ENCODE data around the gene THRAP3. TPM values are rescaled to one million over a fixed set of nuclear protein-coding genes. Genes with fewer than 3 reads are reported as not detected.
"Not testable (repeated sequence)": the region's sequence is repeated elsewhere in the genome, so short reads cannot be mapped to it uniquely, and the experiment has no call there.

The THRAP3 gene
- total RNA-seq, 1 donor from 2014 or later = 60.1 TPM

GRCh38 chr1:36231191-36231590, 6.9 kb downstream of the THRAP3 start:
- DNase-seq (ENCODE audit: missing footprints) (no peak), ATAC-seq (no peak)
- intact Hi-C loops (cut with DNase I) = no loop called here

GRCh38 chr1:36232212-36233095, 8.2 kb downstream of the THRAP3 start:
- DNase-seq (ENCODE audit: missing footprints) = no peak
- no peak for ATAC-seq
- intact Hi-C loops (cut with DNase I) = no loop called here

GRCh38 chr1:36236302-36236701, 12.1 kb downstream of the THRAP3 start:
- DNase-seq (ENCODE audit: missing footprints) (no peak), ATAC-seq (no peak)
- intact Hi-C loops (cut with DNase I) = no loop called here

- intact Hi-C loops (cut with DNase I) = no loop called here
- ATAC-seq = no peak
Observed at GRCh38 chr1:36238433-36238832, 14.2 kb downstream of the THRAP3 start.

GRCh38 chr1:36239941-36240637, 15.8 kb downstream of the THRAP3 start:
- intact Hi-C loops (cut with DNase I) = loop anchor here (5.0 kb wide), 1 partner anchor 42 kb away; no protein-coding TSS in a partner anchor
- no peak for DNase-seq (ENCODE audit: missing footprints)
- peak; percentile 95 for ATAC-seq

More at GRCh38 chr1:36238433-36238832, 14.2 kb downstream of the THRAP3 start:
- DNase-seq (ENCODE audit: missing footprints) = no peak

- ATAC-seq = no peak
- DNase-seq (ENCODE audit: missing footprints) = no peak
- intact Hi-C loops (cut with DNase I) = no loop called here
Observed at GRCh38 chr1:36247538-36247937, 23.3 kb downstream of the THRAP3 start.

- peak; percentile 75 for ATAC-seq
- no peak for DNase-seq (ENCODE audit: missing footprints)
- intact Hi-C loops (cut with DNase I) = no loop called here
Observed at GRCh38 chr1:36248250-36248894, 24.1 kb downstream of the THRAP3 start.

- intact Hi-C loops (cut with DNase I) = no loop called here
- ATAC-seq = no peak
- DNase-seq (ENCODE audit: missing footprints) = no peak
Observed at GRCh38 chr1:36251794-36252481, 27.7 kb downstream of the THRAP3 start.

GRCh38 chr1:36252482-36252824, 28.2 kb downstream of the THRAP3 start:
- DNase-seq (ENCODE audit: missing footprints); intact Hi-C loops (cut with DNase I); ATAC-seq: not testable (repeated sequence)

- intact Hi-C loops (cut with DNase I) = no loop called here
- DNase-seq (ENCODE audit: missing footprints) (no peak), ATAC-seq (no peak)
Observed at GRCh38 chr1:36253161-36253862, 29.1 kb downstream of the THRAP3 start.

GRCh38 chr1:36256558-36257374, 32.5 kb downstream of the THRAP3 start:
- intact Hi-C loops (cut with DNase I) = no loop called here
- DNase-seq (ENCODE audit: missing footprints) (no peak), ATAC-seq (no peak)

- DNase-seq (ENCODE audit: missing footprints) (no peak), ATAC-seq (peak; percentile 40)
Observed at GRCh38 chr1:36257375-36257767, 33.1 kb downstream of the THRAP3 start.

GRCh38 chr1:36258960-36259344, 34.7 kb downstream of the THRAP3 start:
- ATAC-seq = no peak
- intact Hi-C loops (cut with DNase I) = no loop called here
- DNase-seq (ENCODE audit: missing footprints) = no peak

More at GRCh38 chr1:36257375-36257767, 33.1 kb downstream of the THRAP3 start:
- intact Hi-C loops (cut with DNase I) = no loop called here

GRCh38 chr1:36268981-36269380, 44.7 kb downstream of the THRAP3 start:
- ATAC-seq (no peak), DNase-seq (ENCODE audit: missing footprints) (no peak)
- intact Hi-C loops (cut with DNase I) = no loop called here

- no peak for DNase-seq (ENCODE audit: missing footprints)
- no peak for ATAC-seq
- intact Hi-C loops (cut with DNase I) = no loop called here
Observed at GRCh38 chr1:36269408-36269838, 45.2 kb downstream of the THRAP3 start.

- intact Hi-C loops (cut with DNase I) = no loop called here
Observed at GRCh38 chr1:36273024-36273423, 48.8 kb downstream of the THRAP3 start.

GRCh38 chr1:36274201-36274600, 50.0 kb downstream of the THRAP3 start:
- no peak for DNase-seq (ENCODE audit: missing footprints)
- no peak for ATAC-seq
- intact Hi-C loops (cut with DNase I) = no loop called here

More at GRCh38 chr1:36273024-36273423, 48.8 kb downstream of the THRAP3 start:
- ATAC-seq (no peak), DNase-seq (ENCODE audit: missing footprints) (no peak)

GRCh38 chr1:36276688-36277087, 52.4 kb downstream of the THRAP3 start:
- intact Hi-C loops (cut with DNase I) = no loop called here
- DNase-seq (ENCODE audit: missing footprints) = no peak
- ATAC-seq = no peak

All from Right ventricle myocardium inferior (tissue), 1 donor.